IPS-18a (cell line): ENCODE data around the gene EEPD1.

ENCODE experiments used
- H3K27ac ChIP-seq: one replicate; pipeline ENCODE4 v1.5.1; 2013; ENCODE audit warnings: low read length
- H3K27me3 ChIP-seq: one replicate; pipeline ENCODE4 v1.6.1; 2013; ENCODE audit warnings: mild to moderate bottlenecking, low read length; ENCODE audit not compliant: control insufficient read depth, insufficient read depth
- H3K36me3 ChIP-seq: one replicate; pipeline ENCODE4 v1.6.1; 2013; ENCODE audit warnings: low read depth, low read length; ENCODE audit not compliant: control insufficient read depth
- H3K4me1 ChIP-seq: one replicate; pipeline ENCODE4 v1.6.1; 2013; ENCODE audit warnings: low read depth, low read length; ENCODE audit not compliant: control insufficient read depth
- H3K4me3 ChIP-seq: one replicate; pipeline ENCODE4 v1.5.1; 2013; ENCODE audit warnings: low read length
- H3K9ac ChIP-seq: one replicate; pipeline ENCODE4 v1.6.1; 2013; ENCODE audit warnings: mild to moderate bottlenecking, low read length, moderate library complexity
- H3K9me3 ChIP-seq: one replicate; pipeline ENCODE4 v1.6.1; 2013; ENCODE audit warnings: low read depth, low read length; ENCODE audit not compliant: control insufficient read depth

EEPD1 gene

DNA sequence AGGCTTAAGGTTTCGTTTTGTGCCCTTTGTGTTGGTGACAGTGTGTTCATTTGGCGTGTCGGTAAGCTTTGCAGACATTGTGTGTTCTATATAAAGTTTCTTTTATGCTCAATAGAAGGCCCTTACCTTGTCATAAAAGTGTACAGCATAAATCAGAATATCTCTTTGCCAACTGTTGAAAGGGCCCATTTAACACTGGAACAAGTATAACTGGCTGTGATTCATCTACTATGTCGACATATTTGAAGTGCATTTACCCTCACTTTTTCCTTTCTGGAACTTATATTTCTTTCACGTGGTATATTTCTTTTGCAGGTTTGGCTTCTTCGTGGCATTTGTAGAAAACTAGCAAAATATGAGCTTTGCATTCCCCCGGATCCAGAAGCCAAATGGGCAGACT, 32.7 kb downstream of the EEPD1 start:
- Histone ChIP-seq H3K27me3 (no peaks in the 10 kb centered on the region), H3K9ac (no peak overlapping the region), H3K36me3 (no peaks in the 10 kb centered on the region), H3K9me3 (no peaks in the 10 kb centered on the region), H3K4me1 (no peaks in the 10 kb centered on the region), H3K27ac (no peak overlapping the region), H3K4me3 (no peak overlapping the region)

DNA sequence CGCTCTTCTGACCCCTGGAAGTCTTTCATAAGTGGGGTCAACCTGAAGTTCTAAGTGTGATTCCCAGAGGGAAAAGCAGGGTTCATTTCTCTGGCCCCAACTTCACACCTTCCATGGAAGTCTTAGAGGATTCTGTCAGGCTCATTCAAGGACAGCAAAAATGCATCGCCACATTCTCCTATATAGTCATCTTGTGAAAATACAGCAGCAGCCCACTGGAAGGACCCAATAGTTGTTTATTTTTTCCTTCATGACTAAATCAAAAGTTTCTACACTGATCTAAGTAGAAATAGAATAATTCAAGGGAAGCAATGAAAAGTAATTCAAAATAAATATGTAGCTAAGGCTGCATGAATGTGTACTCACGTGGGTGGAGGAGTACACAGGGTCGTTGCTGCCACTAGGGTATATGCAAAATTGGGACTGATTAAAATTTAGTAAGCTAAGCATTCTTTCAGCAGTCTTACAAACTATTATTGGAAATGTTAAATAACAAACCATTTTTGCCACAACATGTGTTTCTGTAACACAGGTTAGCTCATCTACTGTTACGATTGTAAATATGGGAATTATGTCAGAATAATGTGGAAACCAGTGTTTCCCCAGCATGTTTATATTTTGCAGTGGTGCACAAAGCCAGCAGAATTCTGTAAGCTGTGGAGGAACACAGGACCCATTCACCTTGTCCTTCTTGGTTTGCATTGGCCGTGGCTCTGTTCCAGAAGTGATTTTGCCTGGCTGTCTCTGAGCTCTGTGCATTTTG, 33.5 kb downstream of the EEPD1 start:
- H3K4me1 ChIP-seq = no peaks in the 10 kb centered on the region
- no peak overlapping the region for H3K4me3 ChIP-seq
- no peaks in the 10 kb centered on the region for H3K27me3 ChIP-seq
- H3K9ac ChIP-seq = no peak overlapping the region
- no peak overlapping the region for H3K27ac ChIP-seq
- no peaks in the 10 kb centered on the region for H3K36me3 ChIP-seq
- no peaks in the 10 kb centered on the region for H3K9me3 ChIP-seq

DNA sequence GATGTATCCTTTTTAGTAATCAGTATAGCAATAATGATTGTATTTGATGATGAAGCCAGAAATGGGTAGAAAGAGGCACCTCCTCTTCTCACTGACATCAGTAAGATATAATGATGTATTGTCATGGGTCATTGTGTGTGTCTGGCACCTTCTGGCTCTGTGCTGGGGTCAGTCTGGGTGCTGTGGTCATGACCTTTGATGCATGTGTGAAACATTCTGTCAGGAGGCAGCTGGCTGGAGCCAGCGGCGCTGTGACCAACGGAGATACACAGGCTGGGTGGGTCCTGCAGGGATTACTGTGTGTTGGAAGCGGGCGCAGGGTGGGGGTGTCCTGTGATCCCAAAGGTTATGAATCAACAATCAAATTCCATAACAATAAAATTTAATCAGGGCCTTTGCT, 35.2 kb downstream of the EEPD1 start:
- no peaks in the 10 kb centered on the region for H3K36me3 ChIP-seq
- H3K9ac ChIP-seq = no peak overlapping the region
- no peaks in the 10 kb centered on the region for H3K27me3 ChIP-seq
- no peak overlapping the region for H3K27ac ChIP-seq
- H3K4me1 ChIP-seq = no peaks in the 10 kb centered on the region
- no peaks in the 10 kb centered on the region for H3K9me3 ChIP-seq
- no peak overlapping the region for H3K4me3 ChIP-seq

DNA sequence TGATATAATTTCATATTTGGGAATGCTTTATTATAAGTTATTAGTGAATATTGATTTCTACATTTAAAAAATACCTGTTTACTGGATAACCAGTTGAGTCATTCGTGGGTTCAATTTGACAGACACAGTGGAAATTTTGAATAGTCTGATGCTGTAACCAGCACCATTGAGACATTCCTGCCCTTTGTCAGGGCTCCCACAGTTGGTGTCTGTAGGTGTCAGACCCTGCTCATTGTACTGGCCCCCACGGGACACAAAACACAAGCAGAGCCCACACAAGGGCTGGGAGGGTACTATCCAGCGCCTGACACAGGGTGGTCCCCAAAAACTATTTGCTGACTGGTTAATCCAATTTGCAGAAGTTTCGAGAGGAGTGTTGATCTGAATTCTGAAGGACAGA, 35.9 kb downstream of the EEPD1 start:
- Histone ChIP-seq H3K27me3 (no peaks in the 10 kb centered on the region), H3K9ac (no peak overlapping the region), H3K9me3 (no peaks in the 10 kb centered on the region), H3K4me3 (no peak overlapping the region), H3K27ac (no peak overlapping the region), H3K36me3 (no peaks in the 10 kb centered on the region), H3K4me1 (no peaks in the 10 kb centered on the region)

DNA sequence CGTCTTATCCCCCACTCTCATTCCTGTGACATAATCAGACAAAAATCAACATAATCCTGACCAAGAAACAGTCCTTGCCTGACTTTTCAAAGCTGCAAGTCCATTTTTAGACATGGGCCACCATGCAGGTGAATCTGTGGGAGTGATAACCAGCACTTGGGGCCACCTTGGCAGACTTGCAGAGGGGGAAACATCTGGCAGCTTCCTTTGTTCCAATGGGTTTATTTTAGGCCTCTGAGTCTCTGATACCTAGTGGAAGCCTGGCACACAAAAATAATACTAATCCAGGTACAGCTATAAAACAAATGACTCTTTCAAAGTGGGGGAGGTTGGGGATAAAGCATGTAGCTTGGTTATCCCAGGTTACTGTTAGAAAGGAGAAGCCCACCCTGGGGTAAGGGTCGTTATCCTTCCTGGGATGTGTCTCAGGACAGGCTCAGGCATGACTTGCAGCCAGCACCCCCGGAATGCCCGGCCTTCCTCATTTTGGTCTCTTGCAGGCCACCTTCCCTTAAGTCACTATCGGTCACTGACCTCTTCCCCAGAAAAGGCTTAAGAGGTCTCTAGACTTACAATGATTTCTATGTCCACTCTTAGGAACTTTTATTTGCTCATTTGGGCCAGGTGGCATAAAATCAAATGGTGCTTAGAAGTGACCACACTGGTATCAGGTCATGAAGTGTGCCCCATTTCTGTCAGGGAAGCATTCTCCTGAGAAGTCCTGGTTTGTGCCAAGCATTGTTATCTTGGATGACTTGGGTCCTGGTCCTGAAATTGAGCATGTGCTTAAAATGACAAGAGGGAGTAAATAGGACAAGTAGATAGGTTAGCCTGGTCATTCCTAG, 37.6 kb downstream of the EEPD1 start:
- Histone ChIP-seq H3K36me3 (no peaks in the 10 kb centered on the region), H3K27me3 (no peaks in the 10 kb centered on the region), H3K9ac (no peak overlapping the region), H3K27ac (no peak overlapping the region), H3K9me3 (no peaks in the 10 kb centered on the region), H3K4me3 (no peak overlapping the region), H3K4me1 (no peaks in the 10 kb centered on the region)

DNA sequence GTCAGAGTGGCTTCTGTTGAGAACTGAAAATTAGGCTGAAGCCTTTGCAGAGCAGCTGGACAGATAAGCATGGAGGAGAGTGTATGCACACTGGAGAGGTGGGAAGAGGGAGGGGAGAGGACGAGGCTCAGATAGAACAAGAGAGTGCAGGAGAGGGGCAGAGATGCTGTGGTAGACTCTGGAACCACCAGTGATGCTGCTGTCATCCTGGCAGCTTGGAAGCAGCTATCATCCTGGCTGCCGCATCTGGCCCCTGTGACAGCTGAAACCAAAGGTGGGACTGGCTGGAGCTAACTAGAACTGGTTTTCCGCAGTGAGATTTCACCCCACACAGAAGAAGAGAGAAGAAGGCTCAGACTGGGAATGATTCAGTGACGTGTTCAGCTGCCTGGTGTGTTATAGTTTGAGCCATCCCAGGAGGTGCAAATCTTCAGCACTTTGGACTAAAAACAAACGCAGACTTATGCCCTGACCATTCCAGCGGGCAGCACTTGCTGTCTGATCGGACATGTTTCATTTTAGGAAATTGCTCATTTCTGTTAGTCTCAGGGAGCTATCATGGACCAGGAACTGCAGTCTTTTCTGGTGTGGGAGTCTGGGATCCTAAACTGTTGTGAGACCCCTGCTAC, 38.4 kb downstream of the EEPD1 start:
- H3K36me3 ChIP-seq = no peaks in the 10 kb centered on the region
- no peaks in the 10 kb centered on the region for H3K4me1 ChIP-seq
- no peak overlapping the region for H3K27ac ChIP-seq
- H3K9ac ChIP-seq = no peak overlapping the region
- H3K27me3 ChIP-seq = no peaks in the 10 kb centered on the region
- no peak overlapping the region for H3K4me3 ChIP-seq
- H3K9me3 ChIP-seq = no peaks in the 10 kb centered on the region

DNA sequence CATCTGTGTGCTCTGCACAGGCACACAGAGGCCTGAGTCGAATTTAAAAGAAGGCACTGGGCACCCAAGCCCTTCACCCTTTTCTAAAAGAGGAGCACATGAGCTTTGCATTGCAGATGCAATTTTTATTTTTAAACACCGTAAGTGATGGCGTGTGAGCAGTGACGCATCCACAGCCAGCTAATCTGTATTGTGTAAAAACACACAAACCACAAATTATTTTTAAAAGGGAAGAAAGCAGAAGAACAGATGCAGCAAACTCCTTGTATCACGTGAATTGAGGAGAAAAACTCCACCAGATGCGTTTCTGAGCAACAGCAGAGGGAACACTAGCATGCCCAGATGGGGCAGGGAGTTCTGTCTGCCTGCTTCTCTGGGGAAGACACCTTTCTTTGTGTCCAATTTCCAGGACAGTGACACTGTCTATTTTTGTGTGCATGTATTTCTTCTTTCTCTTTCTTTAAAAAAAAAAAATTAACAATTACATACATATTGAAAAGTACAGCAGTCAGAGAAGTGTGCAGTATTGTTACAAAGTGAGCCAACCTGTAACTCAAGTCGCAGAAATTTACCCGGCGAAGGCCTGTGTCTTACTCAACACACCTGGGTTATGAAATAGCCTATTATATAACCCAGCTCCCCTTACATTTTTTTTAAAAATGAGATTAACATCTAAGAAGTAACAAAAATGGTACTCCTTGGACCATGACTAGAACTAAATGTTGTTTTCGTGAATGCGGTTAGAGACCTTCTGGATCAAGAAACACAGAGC, 39.2 kb downstream of the EEPD1 start:
- H3K4me1 ChIP-seq = no peaks in the 10 kb centered on the region
- no peak overlapping the region for H3K4me3 ChIP-seq

DNA sequence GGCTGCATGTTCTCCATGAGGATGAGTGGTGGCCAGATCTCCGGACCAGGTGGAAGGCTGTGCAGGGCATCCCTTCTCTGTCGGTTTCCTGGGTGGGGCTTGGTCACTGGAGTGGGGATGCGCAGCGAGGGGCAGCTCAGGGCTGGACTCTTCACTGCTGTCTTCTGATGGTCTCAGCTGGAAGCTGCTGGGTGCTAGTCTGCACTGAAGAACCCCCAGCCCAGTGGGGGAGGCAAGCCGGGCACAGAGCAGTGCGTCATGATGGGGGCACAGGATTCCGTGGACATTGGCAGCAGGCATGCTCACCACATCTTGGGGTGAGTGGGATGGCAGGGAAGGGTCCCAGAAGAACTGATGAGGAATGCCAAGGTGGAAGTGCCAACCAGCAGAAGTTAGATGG, 39.8 kb downstream of the EEPD1 start:
- no peak overlapping the region for H3K27ac ChIP-seq
- no peak overlapping the region for H3K4me3 ChIP-seq
- H3K9ac ChIP-seq = no peak overlapping the region
- H3K36me3 ChIP-seq = no peaks in the 10 kb centered on the region
- H3K27me3 ChIP-seq = no peaks in the 10 kb centered on the region
- no peaks in the 10 kb centered on the region for H3K9me3 ChIP-seq
- H3K4me1 ChIP-seq = no peaks in the 10 kb centered on the region

More for the DNA sequence above, 39.2 kb downstream of the EEPD1 start:
- Histone ChIP-seq H3K27me3 (no peaks in the 10 kb centered on the region), H3K9me3 (no peaks in the 10 kb centered on the region), H3K27ac (no peak overlapping the region), H3K36me3 (no peaks in the 10 kb centered on the region), H3K9ac (no peak overlapping the region)

DNA sequence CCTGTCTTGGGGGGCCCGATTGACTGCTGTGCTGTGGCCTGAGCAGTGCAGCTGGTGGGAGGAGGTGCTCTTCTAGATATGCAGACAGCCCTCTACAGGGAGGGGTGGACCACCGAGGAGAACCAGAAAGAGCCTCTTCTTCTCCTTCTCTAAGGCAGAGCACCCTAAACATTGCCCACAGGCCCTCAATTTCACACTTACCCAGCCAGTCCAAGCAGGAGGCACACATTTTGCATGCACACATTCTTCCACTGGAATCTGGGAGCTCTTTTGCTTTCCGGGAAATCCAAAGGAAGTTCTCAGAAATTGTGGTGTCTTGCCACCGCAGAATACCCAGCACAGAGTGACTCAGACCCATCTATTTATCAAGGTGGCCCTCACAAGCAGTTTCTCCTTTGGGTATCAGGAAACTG, 45.8 kb downstream of the EEPD1 start:
- Histone ChIP-seq H3K9me3 (no peaks in the 10 kb centered on the region), H3K4me1 (no peaks in the 10 kb centered on the region), H3K36me3 (no peaks in the 10 kb centered on the region), H3K27ac (no peak overlapping the region), H3K9ac (no peak overlapping the region), H3K4me3 (no peak overlapping the region), H3K27me3 (no peaks in the 10 kb centered on the region)

DNA sequence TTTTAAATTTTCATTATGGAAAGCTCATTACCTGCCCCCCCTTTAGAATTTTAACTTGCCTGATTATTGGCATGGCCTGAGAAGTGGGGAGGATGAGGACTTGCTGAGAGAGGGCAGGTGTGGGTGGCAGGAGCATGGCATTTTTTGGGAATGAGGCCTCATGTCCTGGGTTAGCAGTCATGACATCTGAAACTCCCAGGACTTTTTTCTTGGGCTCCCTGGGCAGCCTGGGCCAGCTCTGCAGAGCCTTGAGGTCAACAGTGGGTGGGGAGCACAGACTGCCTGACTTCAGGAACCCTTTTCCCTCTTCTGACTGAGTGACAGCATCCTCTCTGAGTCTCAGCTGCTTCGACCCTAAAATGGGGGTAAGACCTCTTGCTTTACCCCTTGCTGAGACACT, 46.3 kb downstream of the EEPD1 start:
- Histone ChIP-seq H3K9ac (no peak overlapping the region), H3K27me3 (no peaks in the 10 kb centered on the region), H3K27ac (no peak overlapping the region), H3K36me3 (no peaks in the 10 kb centered on the region), H3K9me3 (no peaks in the 10 kb centered on the region), H3K4me3 (no peak overlapping the region), H3K4me1 (no peaks in the 10 kb centered on the region)

DNA sequence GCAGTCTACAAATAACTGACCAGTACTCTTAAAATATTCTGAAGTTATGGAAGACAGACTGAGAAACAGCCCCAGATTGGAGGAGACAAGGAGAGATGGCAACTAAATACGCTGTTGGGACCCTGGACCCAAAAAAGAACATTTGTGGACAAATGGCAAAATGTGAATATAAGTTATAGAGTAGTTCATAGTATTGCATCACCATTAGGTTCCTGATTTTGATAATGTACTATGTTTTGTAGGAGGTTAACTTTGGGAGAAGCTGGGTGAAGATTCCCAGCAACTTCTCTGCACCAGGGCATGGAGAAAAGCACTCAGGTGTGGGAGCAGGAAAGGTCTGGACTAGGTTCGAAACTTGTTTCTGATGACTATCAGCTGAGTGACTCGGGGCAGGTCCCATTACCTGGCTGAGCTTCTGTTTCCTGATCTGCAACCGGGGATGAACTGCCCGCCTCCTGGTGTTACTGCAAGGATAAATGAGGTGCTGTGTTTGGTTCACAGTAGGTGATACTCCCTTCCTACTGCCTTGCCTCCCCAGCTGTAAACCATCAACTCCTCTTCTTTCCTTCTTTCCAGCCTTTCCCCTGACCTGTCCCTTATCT, 48.2 kb downstream of the EEPD1 start:
- Histone ChIP-seq H3K27me3 (no peaks in the 10 kb centered on the region), H3K27ac (no peak overlapping the region), H3K4me3 (no peak overlapping the region), H3K9me3 (no peaks in the 10 kb centered on the region), H3K36me3 (no peaks in the 10 kb centered on the region), H3K9ac (no peak overlapping the region), H3K4me1 (no peaks in the 10 kb centered on the region)
